ENCODE data around the gene MRM2. TPM values are rescaled to one million over a fixed set of nuclear protein-coding genes. Genes with fewer than 3 reads are reported as not detected.

Gene MRM2
- 17.7 and 17.9 TPM in 2 replicates for total RNA-seq (2013; cell fraction: nucleolus; rRNA removed)
- total RNA-seq (2014; rRNA removed) = 57.1 and 61.7 TPM in 2 replicates
- 54.8 and 60.1 TPM in 2 replicates for total RNA-seq (2014; rRNA removed; fragmentation: Illumina TruSeq; extraction: Trizol)
- total RNA-seq (2021) = 61.2 and 62.9 TPM in 2 replicates
- polyA plus RNA-seq (2011; ENCODE audit: low read depth) = 25.8 TPM
- polyA plus RNA-seq (2011; rRNA removed) = 34.8 and 43.2 TPM in 2 replicates
- 36.7 and 39.9 TPM in 2 replicates for polyA plus RNA-seq (2011; cell fraction: cytosol; rRNA removed)
- 16.7 and 20.8 TPM in 2 replicates for polyA plus RNA-seq (2011; cell fraction: nucleus; rRNA removed)
- polyA plus RNA-seq (2012) = 37.1 and 37.7 TPM in 2 replicates
- 75.6 and 79.8 TPM in 2 replicates for polyA plus RNA-seq (2014; fragmentation: Illumina TruSeq; extraction: Trizol)
- polyA plus RNA-seq (2014; fragmentation: Nextera tagmentation; extraction: Ambion mirVana) = 10 to 100 TPM; 91.4 to 92.9 TPM
- polyA plus RNA-seq (2014; rRNA removed) = 58.9 and 59.2 TPM in 2 replicates
- polyA plus RNA-seq (2016; fragmentation: Nextera tagmentation; extraction: Ambion mirVana) = 100 to 1,000 TPM; 125 to 128 TPM
- polyA minus RNA-seq (2011; rRNA and poly(A)+ RNA removed) = 29.7 and 30.7 TPM in 2 replicates
- 10.8 and 13.8 TPM in 2 replicates for polyA minus RNA-seq (2011; cell fraction: cytosol; rRNA and poly(A)+ RNA removed)
- polyA minus RNA-seq (2011; cell fraction: nucleus; rRNA and poly(A)+ RNA removed) = 9.9 and 13.7 TPM in 2 replicates
- percentile 83 among the genes with signal in this experiment for Bru-seq, nascent RNA
- percentile 77 among the genes with signal in this experiment for BruChase-seq, experiment 1, labeled RNA remaining after a 6-hour chase
- BruChase-seq, experiment 2, labeled RNA remaining after a 2-hour chase = percentile 91 among the genes with signal in this experiment
- long read RNA-seq, experiment 1, transcript MRM2-201 (3 exons, 1,601 nt) = major isoform, 51 of 102 reads
- long read RNA-seq, experiment 1, transcript MRM2-204 (3 exons, 1,819 nt) = minor isoform, 5 of 102 reads
- long read RNA-seq, experiment 1, partial matches to known transcripts = 19 of 102 reads
- long read RNA-seq, experiment 1, other reads (novel, unspliced or antisense) = 24 of 102 reads
- long read RNA-seq, experiment 2, transcript MRM2-201 (3 exons, 1,601 nt) = major isoform, 300 of 513 reads
- long read RNA-seq, experiment 2, transcript MRM2-204 (3 exons, 1,819 nt) = minor isoform, 18 of 513 reads
- long read RNA-seq, experiment 2, transcript MRM2-205 (4 exons, 2,511 nt) = minor isoform, 14 of 513 reads
- long read RNA-seq, experiment 2, partial matches to known transcripts = 45 of 513 reads
- long read RNA-seq, experiment 2, other reads (novel, unspliced or antisense) = 136 of 513 reads

DNA sequence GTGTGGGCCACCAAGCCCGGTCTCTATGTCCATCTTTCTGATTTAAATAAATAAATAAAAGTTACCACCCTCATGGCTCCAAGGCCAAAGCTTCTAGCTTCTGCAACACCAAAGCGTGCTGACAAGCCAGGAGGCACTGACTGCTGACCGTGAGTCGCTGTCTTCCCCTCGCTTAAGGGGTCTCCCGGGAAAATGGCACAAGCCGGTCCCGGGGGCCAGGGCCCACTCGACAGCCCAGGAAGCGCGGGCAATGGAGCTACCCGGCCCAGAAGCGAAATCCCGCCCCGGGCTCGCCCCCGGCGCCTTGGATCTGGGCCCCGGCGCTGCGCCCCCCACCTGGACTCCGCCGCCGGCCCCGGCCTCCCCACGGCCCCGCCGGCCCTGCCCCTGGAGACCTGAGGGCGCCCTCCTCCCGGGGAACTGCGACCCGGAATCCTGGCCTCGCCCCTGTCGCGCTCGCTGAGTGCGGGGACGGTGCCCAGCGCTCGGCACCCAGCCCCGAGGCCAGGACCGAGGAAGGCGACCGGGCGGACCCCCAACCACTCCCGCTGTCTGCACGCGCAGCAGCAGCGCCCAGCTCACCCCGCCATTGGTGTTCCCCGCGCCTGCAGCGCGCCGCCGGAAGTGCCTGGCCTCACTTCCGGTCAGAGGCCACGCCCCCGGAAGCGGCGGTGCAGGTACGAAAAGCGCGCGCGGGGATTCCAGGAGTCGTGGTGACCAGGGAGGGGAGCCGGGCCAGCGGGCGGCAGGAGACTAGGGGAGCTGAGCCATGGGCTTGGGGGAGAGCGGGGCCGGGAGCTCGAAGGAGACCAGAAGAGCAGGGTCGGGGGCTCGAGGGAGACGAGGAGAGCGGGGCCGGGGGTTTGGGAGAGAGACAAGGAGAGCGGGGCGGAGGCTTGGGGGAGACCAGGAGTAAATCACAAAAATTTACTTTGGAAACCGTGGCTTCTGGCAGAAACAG is at the start of gene MRM2, which contains the start of gene NUDT1:
MRM2 (minus strand) TSS at position 626 of the 961 bp plus-strand sequence; CDS start at position 590, 36 bp downstream.
NUDT1 (plus strand) TSS at position 647 of the 961 bp plus-strand sequence. CDS start 2,349 bp downstream, outside the sequence.
- FAIRE-seq (peak; percentile 54), DNase-seq (ENCODE audit: low read depth, low spot score) (no peak), ATAC-seq (peak; percentile 80)
- peak within 1 kb of the TSS; percentile 92 for H3K9ac ChIP-seq (ENCODE audit: control insufficient read depth, insufficient read depth, low read length)
- ChIA-PET CTCF (interaction anchor here (0.8 to 3.1 kb wide), 4 partner anchors 10 to 142 kb away, joined by 3 to 23 read pairs (median 4); no protein-coding TSS in a partner anchor), POLR2A (interaction anchor here (0.6 to 2.0 kb wide), 8 partner anchors 10 to 314 kb away, joined by 3 to 10 read pairs (median 4); partner anchors contain the start of gene MAD1L1), SMC1A (ENCODE audit: uncharacterized antibody, unreplicated experiment) (interaction anchor here (0.7 to 2.4 kb wide), 8 partner anchors 17 to 143 kb away, joined by 3 to 9 read pairs (median 4); partner anchors contain the start of gene EIF3B), RAD21 (ENCODE audit: unreplicated experiment) (interaction anchor here (0.8 to 1.7 kb wide), 8 partner anchors 10 to 142 kb away, joined by 3 to 7 read pairs (median 3); partner anchors contain the start of gene MAD1L1)
- peaks cover 7 to 18% of the 10 kb centered on the region in 2 experiments for H3K36me3 ChIP-seq (ENCODE audit: control insufficient read depth in 2 of 2, insufficient read depth in 2 of 2, low read length in 1 of 2)
- H3K4me2 ChIP-seq (ENCODE audit: control insufficient read depth, insufficient read depth) = peak within 1 kb of the TSS; percentile 72
- peaks cover 53% of the 10 kb centered on the region for H3K4me1 ChIP-seq (ENCODE audit: control insufficient read depth, insufficient read depth, low read length)
- H3K27me3 ChIP-seq (replicated peaks in 1 of 2; ENCODE audit: control insufficient read depth in 2 of 2, insufficient read depth in 2 of 2, low read length in 1 of 2) = no peaks in the 10 kb centered on the region
- peaks cover 34% of the 10 kb centered on the region for H3K79me2 ChIP-seq (ENCODE audit: control insufficient read depth, insufficient read depth, low read length)
- H3K27ac ChIP-seq (ENCODE audit: control insufficient read depth, insufficient read depth) = peak within 1 kb of the TSS; percentile 84
- in situ Hi-C loops (cut with MboI) = no loop called here
- peak within 1 kb of the TSS; percentile 81 for H2AFZ ChIP-seq (ENCODE audit: control insufficient read depth, low read depth, low read length)
- peak within 1 kb of the TSS; percentile 83 for H3K4me3 ChIP-seq
- no peaks in the 10 kb centered on the region; the same call in 1 of the 3 replicates for H3K9me3 ChIP-seq (replicated peaks; ENCODE audit: control insufficient read depth, insufficient read depth, low read length)
- no TSS peak for BruUV-seq (replicated peaks)
- under 1% methylated on average over 62 of the region's 81 CpGs for WGBS (ENCODE audit: insufficient coverage, insufficient replicate concordance, low lambda C conversion rate, missing lambda C conversion rate)
- intact Hi-C loops (cut with micrococcal nuclease; ENCODE audit: unreplicated experiment) = loop anchor here (5.0 kb wide), 1 partner anchor 70 kb away; the partner anchor contains the start of gene SNX8
- H4K20me1 ChIP-seq (ENCODE audit: control insufficient read depth, insufficient read depth) = no peaks in the 10 kb centered on the region
- TF ChIP-seq MEF2B (IDR thresholded peaks at IDR 0.05; ENCODE audit: partially characterized antibody, poor library complexity, severe bottlenecking) = no peak
- no peak for TF ChIP-seq NR2C2 (IDR thresholded peaks at IDR 0.05; ENCODE audit: borderline replicate concordance, control insufficient read depth, insufficient read length, low read depth)
- TF ChIP-seq, protein P1, sequence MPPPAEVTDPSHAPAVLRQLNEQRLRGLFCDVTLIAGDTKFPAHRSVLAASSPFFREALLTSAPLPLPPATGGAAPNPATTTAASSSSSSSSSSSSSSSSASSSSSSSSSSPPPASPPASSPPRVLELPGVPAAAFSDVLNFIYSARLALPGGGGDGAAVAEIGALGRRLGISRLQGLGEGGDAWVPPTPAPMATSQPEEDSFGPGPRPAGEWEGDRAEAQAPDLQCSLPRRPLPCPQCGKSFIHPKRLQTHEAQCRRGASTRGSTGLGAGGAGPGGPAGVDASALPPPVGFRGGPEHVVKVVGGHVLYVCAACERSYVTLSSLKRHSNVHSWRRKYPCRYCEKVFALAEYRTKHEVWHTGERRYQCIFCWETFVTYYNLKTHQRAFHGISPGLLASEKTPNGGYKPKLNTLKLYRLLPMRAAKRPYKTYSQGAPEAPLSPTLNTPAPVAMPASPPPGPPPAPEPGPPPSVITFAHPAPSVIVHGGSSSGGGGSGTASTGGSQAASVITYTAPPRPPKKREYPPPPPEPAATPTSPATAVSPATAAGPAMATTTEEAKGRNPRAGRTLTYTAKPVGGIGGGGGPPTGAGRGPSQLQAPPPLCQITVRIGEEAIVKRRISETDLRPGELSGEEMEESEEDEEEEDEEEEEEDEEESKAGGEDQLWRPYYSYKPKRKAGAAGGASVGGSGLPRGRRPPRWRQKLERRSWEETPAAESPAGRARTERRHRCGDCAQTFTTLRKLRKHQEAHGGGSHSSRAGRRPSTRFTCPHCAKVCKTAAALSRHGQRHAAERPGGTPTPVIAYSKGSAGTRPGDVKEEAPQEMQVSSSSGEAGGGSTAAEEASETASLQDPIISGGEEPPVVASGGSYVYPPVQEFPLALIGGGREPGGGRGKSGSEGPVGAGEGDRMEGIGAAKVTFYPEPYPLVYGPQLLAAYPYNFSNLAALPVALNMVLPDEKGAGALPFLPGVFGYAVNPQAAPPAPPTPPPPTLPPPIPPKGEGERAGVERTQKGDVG (CRISPR knock-in tag; IDR thresholded peaks at IDR 0.05) = no peak
- TF ChIP-seq PAX5 (IDR thresholded peaks at IDR 0.05; ENCODE audit: borderline replicate concordance, low read depth, low read length) = no peak
- TF ChIP-seq SRF (IDR thresholded peaks at IDR 0.05; ENCODE audit: low read depth in 2 of 2, low read length in 2 of 2) = peak in 1 of 2 experiments; percentile 55; a peak in 1 of 4 replicates
- TF ChIP-seq, protein P2, sequence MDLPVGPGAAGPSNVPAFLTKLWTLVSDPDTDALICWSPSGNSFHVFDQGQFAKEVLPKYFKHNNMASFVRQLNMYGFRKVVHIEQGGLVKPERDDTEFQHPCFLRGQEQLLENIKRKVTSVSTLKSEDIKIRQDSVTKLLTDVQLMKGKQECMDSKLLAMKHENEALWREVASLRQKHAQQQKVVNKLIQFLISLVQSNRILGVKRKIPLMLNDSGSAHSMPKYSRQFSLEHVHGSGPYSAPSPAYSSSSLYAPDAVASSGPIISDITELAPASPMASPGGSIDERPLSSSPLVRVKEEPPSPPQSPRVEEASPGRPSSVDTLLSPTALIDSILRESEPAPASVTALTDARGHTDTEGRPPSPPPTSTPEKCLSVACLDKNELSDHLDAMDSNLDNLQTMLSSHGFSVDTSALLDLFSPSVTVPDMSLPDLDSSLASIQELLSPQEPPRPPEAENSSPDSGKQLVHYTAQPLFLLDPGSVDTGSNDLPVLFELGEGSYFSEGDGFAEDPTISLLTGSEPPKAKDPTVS (IDR thresholded peaks at IDR 0.05; ENCODE audit: low read depth, low read length) = no peak
- TF ChIP-seq CHD4 (IDR thresholded peaks at IDR 0.05) = no peak
- no peak for TF ChIP-seq NFYA (IDR thresholded peaks at IDR 0.05; ENCODE audit: borderline replicate concordance, low read depth, low read length)
- TF ChIP-seq RAD21 (IDR thresholded peaks at IDR 0.05; ENCODE audit: insufficient read depth, low read depth, low read length) = no peak
